OCI-LY7 (cell line): ENCODE measurements around the gene DEF6. TPM values are rescaled to one million over a fixed set of nuclear protein-coding genes. Genes with fewer than 3 reads are reported as not detected.

Source experiments
- BruUV-seq: library from RNA; stranded (reverse); fragments of 400-500 nt; replicated peaks from 2 replicates; lab custom pipeline; 2021; lab: Mats Ljungman, UMichigan
- CTCF ChIA-PET: fragments of 300-600 bp; sonication (Branson Sonifier 250); formaldehyde crosslinking; loops from one replicate; lab custom pipeline; 2022; ENCODE audit warnings: antibody characterized with exemption; ENCODE audit not compliant: unreplicated experiment; lab: Charles Lee
- POLR2A ChIA-PET: fragments of 300-600 bp; sonication (Branson Sonifier 250); formaldehyde crosslinking; loops from one replicate; lab custom pipeline; 2022; ENCODE audit warnings: antibody characterized with exemption; lab: Charles Lee
- DNase-seq: peaks from one replicate; pipeline ENCODE4 v3.0.0-alpha.2; 2015; ENCODE audit warnings: low spot score
- H2AFZ ChIP-seq: fragments of 200-600 bp; sonication (generic), shearing (Covaris generic); 2 replicates; pipeline ENCODE4 v1.6.1; 2014; ENCODE audit warnings: mild to moderate bottlenecking, antibody characterized with exemption, low read length, moderate library complexity
- H3K27ac ChIP-seq: fragments of 200-600 bp; sonication (generic); 2 replicates; pipeline ENCODE4 v1.5.1; 2014; ENCODE audit warnings: mixed run types, low read depth, mild to moderate bottlenecking, moderate library complexity, low read length, inconsistent platforms; ENCODE audit not compliant: poor library complexity, severe bottlenecking
- H3K36me3 ChIP-seq: fragments of 200-600 bp; sonication (generic); 2 replicates; pipeline ENCODE4 v1.6.1; 2014; ENCODE audit warnings: mild to moderate bottlenecking, antibody characterized with exemption, low read length, moderate library complexity, mixed read lengths; ENCODE audit not compliant: insufficient read depth
- H3K4me1 ChIP-seq: fragments of 200-600 bp; sonication (generic); 2 replicates; pipeline ENCODE4 v1.5.1; 2014; ENCODE audit warnings: mild to moderate bottlenecking, low read length; ENCODE audit not compliant: insufficient read depth, poor library complexity, severe bottlenecking
- H3K4me2 ChIP-seq: fragments of 200-600 bp; sonication (generic); 2 replicates; pipeline ENCODE4 v1.6.1; 2014; ENCODE audit warnings: mild to moderate bottlenecking, low read length
- H3K4me3 ChIP-seq: fragments of 200-600 bp; sonication (generic); 2 replicates; pipeline ENCODE4 v1.5.1; 2014; ENCODE audit warnings: mild to moderate bottlenecking, low read depth, low read length; ENCODE audit not compliant: poor library complexity, severe bottlenecking
- H3K79me2 ChIP-seq: fragments of 200-600 bp; sonication (generic); 2 replicates; pipeline ENCODE4 v1.6.1; 2016; ENCODE audit warnings: low read depth, mild to moderate bottlenecking, low read length, moderate library complexity, mixed read lengths; ENCODE audit not compliant: insufficient read depth
- H3K9me2 ChIP-seq: fragments of 200-600 bp; sonication (generic); 2 replicates; pipeline ENCODE4 v1.6.1; 2016; ENCODE audit warnings: mild to moderate bottlenecking, low read length, mixed read lengths; ENCODE audit not compliant: insufficient read depth
- H3K9me3 ChIP-seq: fragments of 200-600 bp; sonication (generic); 2 replicates; pipeline ENCODE4 v1.6.1; 2014; ENCODE audit warnings: mild to moderate bottlenecking, mixed run types, low read length, mixed read lengths
- H4K20me1 ChIP-seq: fragments of 200-600 bp; sonication (generic); 2 replicates; pipeline ENCODE4 v1.6.1; 2014; ENCODE audit warnings: mild to moderate bottlenecking, antibody characterized with exemption, low read length, moderate library complexity, mixed read lengths; ENCODE audit not compliant: insufficient read depth
- CTCF ChIP-seq: fragments of 200-600 bp; sonication (generic); conservative IDR thresholded peaks from 2 replicates; pipeline ENCODE4 v1.5.1; 2014; ENCODE audit warnings: mild to moderate bottlenecking, antibody characterized with exemption, low read length, moderate library complexity, mixed read lengths
- EZH2phosphoT487 ChIP-seq: fragments of 200-600 bp; sonication (generic); IDR thresholded peaks from 2 replicates; pipeline ENCODE4 v1.6.1; 2018; ENCODE audit warnings: low read depth, borderline replicate concordance, mild to moderate bottlenecking, mixed run types, antibody characterized with exemption, low read length, moderate library complexity, mixed read lengths
- intact Hi-C: fragments of 100-400 bp; cut with micrococcal nuclease; formaldehyde crosslinking; loops from one replicate; pipeline ENCODE4 v1.10.0; 2022; ENCODE audit not compliant: unreplicated experiment
- total RNA-seq, 2 experiments: library from RNA; depleted of rRNA in 1 of 2; stranded (reverse); fragments of >200 nt in 1 of 2; shearing (Covaris generic) in 1 of 2; gene quantifications; 2 replicates each; pipeline ENCODE4 v1.2.3, GENCODE V29; 2014 to 2022

Gene DEF6
- total RNA-seq, 2 experiments from 2014 or later = 53.8 to 56.8 TPM

GRCh38 chr6:35298625-35299140 lies 1.1 kb downstream of the DEF6 start:
- intact Hi-C loops = no loop called here
- Histone ChIP-seq H4K20me1 (no peaks in the 10 kb centered on the region), H3K79me2 (peaks cover 41% of the 10 kb centered on the region; the same call in 1 of the 2 replicates), H2AFZ (no peak overlapping the region; the same call in 1 of the 2 replicates), H3K4me1 (peaks cover 68% of the 10 kb centered on the region), H3K9me2 (no peaks in the 10 kb centered on the region), H3K27ac (peak overlapping the region; percentile 82), H3K4me3 (peak overlapping the region; percentile 94), H3K9me3 (no peaks in the 10 kb centered on the region), H3K36me3 (peaks cover 40% of the 10 kb centered on the region; the same call in 1 of the 2 replicates), H3K4me2 (peak overlapping the region; percentile 98)
- ChIA-PET POLR2A (interaction anchor here (0.6 to 1.2 kb wide), 3 partner anchors 12 to 153 kb away, joined by 3 to 5 read pairs (median 4); partner anchors contain the start of gene FANCE), CTCF (interaction anchor here (1.1 to 2.9 kb wide), 2 partner anchors 13 to 29 kb away, joined by 5 to 19 read pairs; no protein-coding TSS in a partner anchor)
- no peak for TF ChIP-seq EZH2phosphoT487
- no peak for TF ChIP-seq CTCF
- peak; percentile 44 for DNase-seq
- BruUV-seq = no TSS peak

- Histone ChIP-seq H3K36me3 (peaks cover 40% of the 10 kb centered on the region; the same call in 1 of the 2 replicates), H3K4me2 (peak overlapping the region; percentile 98), H3K9me3 (no peaks in the 10 kb centered on the region), H3K27ac (peak overlapping the region; percentile 82), H3K79me2 (peaks cover 41% of the 10 kb centered on the region; the same call in 1 of the 2 replicates), H3K4me1 (peaks cover 70% of the 10 kb centered on the region), H3K4me3 (peak overlapping the region; percentile 94), H4K20me1 (no peaks in the 10 kb centered on the region), H2AFZ (no peak overlapping the region), H3K9me2 (no peaks in the 10 kb centered on the region)
- ChIA-PET CTCF (interaction anchor here (0.6 kb wide), 1 partner anchor 43 kb away, joined by 3 read pairs; no protein-coding TSS in a partner anchor), POLR2A (interaction anchor here (0.7 to 2.1 kb wide), 2 partner anchors 24 to 35 kb away, joined by 3 to 5 read pairs; no protein-coding TSS in a partner anchor)
- no TSS peak for BruUV-seq
- intact Hi-C loops = no loop called here
- peak; percentile 54 for DNase-seq
- TF ChIP-seq CTCF = no peak
- no peak for TF ChIP-seq EZH2phosphoT487
These were observed 2.1 kb downstream of the DEF6 start for GRCh38 chr6:35299674-35300073.
